Measurements from ENCODE around the gene CRYL1. TPM values are rescaled to one million over a fixed set of nuclear protein-coding genes. Genes with fewer than 3 reads are reported as not detected.

Gene CRYL1
- total RNA-seq, 1 experiment from 2014 or later: 3.7 TPM

DNA sequence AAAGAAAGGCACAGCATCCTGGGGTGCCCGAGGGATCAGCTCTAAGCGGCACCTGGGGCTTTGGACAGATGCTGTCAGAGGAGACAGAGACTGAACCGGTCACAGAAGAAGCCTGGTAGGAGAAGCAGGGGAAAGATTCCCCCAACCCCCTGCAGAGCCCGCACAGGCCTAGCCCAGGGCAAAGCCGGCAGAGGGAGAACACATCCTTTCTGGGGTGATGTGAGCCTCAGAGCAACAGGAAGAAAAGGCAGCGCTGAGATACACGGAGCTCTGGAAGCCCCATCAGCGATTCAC lies 101.2 kb downstream of the CRYL1 start:
- Histone ChIP-seq H3K23me2 (ENCODE audit: insufficient read length, low read depth, low read length, poor library complexity, severe bottlenecking) (no peaks in the 10 kb centered on the region), H3T11ph (ENCODE audit: low read length) (no peak overlapping the region), H3K56ac (ENCODE audit: insufficient read length, low read depth, low read length) (no peak overlapping the region), H3K27ac (ENCODE audit: insufficient read length, low read depth, low read length) (no peak overlapping the region), H3K4me2 (ENCODE audit: insufficient read depth, insufficient read length, low read length) (no peak overlapping the region), H3K9ac (ENCODE audit: extremely low read depth, insufficient read length, low read length) (no peak overlapping the region), H2AFZ (ENCODE audit: low read length) (no peak overlapping the region), H2AK5ac (ENCODE audit: insufficient read length, low read length) (no peak overlapping the region), H3K79me1 (ENCODE audit: insufficient read depth, low read depth, low read length, poor library complexity, severe bottlenecking) (no peaks in the 10 kb centered on the region), H4K8ac (replicated peaks; ENCODE audit: insufficient read length, low read depth, low read length) (no peak overlapping the region), H4K20me1 (ENCODE audit: control insufficient read depth, insufficient read depth, insufficient read length) (no peaks in the 10 kb centered on the region), H3K23ac (ENCODE audit: insufficient read length, low read depth, low read length) (no peak overlapping the region), H3K27me3 (ENCODE audit: insufficient read depth, low read length) (no peaks in the 10 kb centered on the region), H2BK120ac (ENCODE audit: low read depth, low read length, poor library complexity, severe bottlenecking) (no peak overlapping the region), H2BK20ac (ENCODE audit: low read depth, low read length, poor library complexity, severe bottlenecking) (no peak overlapping the region), H3K9me3 (ENCODE audit: control insufficient read depth, low read depth, low read length) (no peaks in the 10 kb centered on the region), H3K79me2 (ENCODE audit: insufficient read depth, low read length) (no peaks in the 10 kb centered on the region), H4K5ac (ENCODE audit: insufficient read length, low read depth, low read length) (no peak overlapping the region), H3K18ac (ENCODE audit: insufficient read length, low read depth, low read length) (no peak overlapping the region), H2BK12ac (ENCODE audit: insufficient read length, low read depth, low read length) (no peak overlapping the region), H3K4ac (ENCODE audit: low read depth, low read length) (no peak overlapping the region), H3K4me1 (ENCODE audit: insufficient read depth, low read length) (no peaks in the 10 kb centered on the region; the same call in 1 of the 2 replicates), H3K14ac (ENCODE audit: insufficient read depth, low read length) (no peak overlapping the region), H4K91ac (ENCODE audit: insufficient read length, low read depth, low read length) (no peak overlapping the region), H2BK5ac (ENCODE audit: insufficient read length, low read length) (no peak overlapping the region), H2BK15ac (ENCODE audit: low read depth, low read length) (no peak overlapping the region)
- no peaks in the 10 kb centered on the region; a peak in 1 of 7 replicates for H3K36me3 Mint-ChIP-seq (ENCODE audit: insufficient read depth in 1 of 3, low read depth in 3 of 3)
- no peaks in the 10 kb centered on the region; a peak in 1 of 5 replicates for H3K9me3 Mint-ChIP-seq
- TF ChIP-seq, protein P1, sequence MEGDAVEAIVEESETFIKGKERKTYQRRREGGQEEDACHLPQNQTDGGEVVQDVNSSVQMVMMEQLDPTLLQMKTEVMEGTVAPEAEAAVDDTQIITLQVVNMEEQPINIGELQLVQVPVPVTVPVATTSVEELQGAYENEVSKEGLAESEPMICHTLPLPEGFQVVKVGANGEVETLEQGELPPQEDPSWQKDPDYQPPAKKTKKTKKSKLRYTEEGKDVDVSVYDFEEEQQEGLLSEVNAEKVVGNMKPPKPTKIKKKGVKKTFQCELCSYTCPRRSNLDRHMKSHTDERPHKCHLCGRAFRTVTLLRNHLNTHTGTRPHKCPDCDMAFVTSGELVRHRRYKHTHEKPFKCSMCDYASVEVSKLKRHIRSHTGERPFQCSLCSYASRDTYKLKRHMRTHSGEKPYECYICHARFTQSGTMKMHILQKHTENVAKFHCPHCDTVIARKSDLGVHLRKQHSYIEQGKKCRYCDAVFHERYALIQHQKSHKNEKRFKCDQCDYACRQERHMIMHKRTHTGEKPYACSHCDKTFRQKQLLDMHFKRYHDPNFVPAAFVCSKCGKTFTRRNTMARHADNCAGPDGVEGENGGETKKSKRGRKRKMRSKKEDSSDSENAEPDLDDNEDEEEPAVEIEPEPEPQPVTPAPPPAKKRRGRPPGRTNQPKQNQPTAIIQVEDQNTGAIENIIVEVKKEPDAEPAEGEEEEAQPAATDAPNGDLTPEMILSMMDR (conservative IDR thresholded peaks at IDR 0.05): no peak
- DNase-seq: no peak
- H3K27ac Mint-ChIP-seq: peak overlapping the region in 1 of 3 experiments; percentile 50; a peak in 1 of 7 replicates
- no peaks in the 10 kb centered on the region; the same call in none of the 2 replicates for H3K27me3 Mint-ChIP-seq (ENCODE audit: low read depth)
- no CpG with 5 or more reads among the region's 8 CpGs for WGBS (ENCODE audit: extremely low coverage, insufficient read length, low lambda C conversion rate)
- H3K4me3 Mint-ChIP-seq: no peak overlapping the region
- peaks cover 29 to 32% of the 10 kb centered on the region in 2 experiments for H3K4me1 Mint-ChIP-seq
